T-helper 2 cell (primary cell): ENCODE measurements around the gene CRYZL1.
"Not testable (repeated sequence)": the region's sequence is repeated elsewhere in the genome, so short reads cannot be mapped to it uniquely, and the experiment has no call there.

Experiments
- DNase-seq, 5 experiments: peaks; one replicate each; pipeline versions ENCODE4 v3.0.0 to v3.0.0-alpha.2; 2012 to 2022
- total RNA-seq, 2 donors: gene quantifications; one replicate each; lab custom pipeline; 2026; lab: John Stamatoyannopoulos, UW

The CRYZL1 gene
- 5.9 to 24.3 reads per million in 2 donors for total RNA-seq

- DNase-seq = peak; percentile 98 to 100 (median 100)
Measured at GRCh38 chr21:33641352-33642026, at the start of gene CRYZL1. Gene CRYZL1 (minus strand): TSS chr21:33641741. CDS start chr21:33631551, 10,190 bp downstream.

- DNase-seq = no peak
Measured at GRCh38 chr21:33690874-33691273, 49.3 kb upstream of the CRYZL1 start.

GRCh38 chr21:33688353-33688752 is 46.8 kb upstream of the CRYZL1 start:
- DNase-seq = no peak

- no peak for DNase-seq
Measured at GRCh38 chr21:33687634-33688033, 46.1 kb upstream of the CRYZL1 start.

GRCh38 chr21:33686386-33686785 is 44.8 kb upstream of the CRYZL1 start:
- no peak for DNase-seq

- DNase-seq = no peak
Measured at GRCh38 chr21:33685613-33686197, 44.2 kb upstream of the CRYZL1 start.

GRCh38 chr21:33684923-33685560 is 43.5 kb upstream of the CRYZL1 start:
- no peak for DNase-seq

- DNase-seq = no peak
Measured at GRCh38 chr21:33684068-33684467, 42.5 kb upstream of the CRYZL1 start.

- DNase-seq = no peak
Measured at GRCh38 chr21:33682992-33683627, 41.6 kb upstream of the CRYZL1 start.

DNA sequence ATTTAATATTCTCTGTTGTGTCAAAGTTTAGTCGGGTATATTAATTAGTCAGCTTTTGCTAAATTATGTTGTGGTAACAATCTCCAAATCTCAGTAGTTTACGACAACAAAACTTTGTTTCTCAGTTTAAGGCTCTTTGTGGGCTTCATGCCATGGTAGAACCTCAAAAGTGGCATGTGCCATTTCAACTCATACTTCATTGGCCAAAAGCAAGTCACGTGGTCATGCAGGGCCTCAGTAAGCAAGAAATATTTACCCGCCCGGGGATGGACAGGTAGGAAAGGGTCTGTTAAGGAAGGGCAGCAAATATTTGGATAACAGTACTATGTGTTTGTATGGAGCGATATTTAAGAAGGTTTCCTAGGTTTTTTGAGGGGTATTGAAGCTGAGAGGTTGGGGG is 39.3 kb upstream of the CRYZL1 start:
- no peak for DNase-seq

- DNase-seq = no peak
Measured at GRCh38 chr21:33677450-33677849, 35.9 kb upstream of the CRYZL1 start.

DNA sequence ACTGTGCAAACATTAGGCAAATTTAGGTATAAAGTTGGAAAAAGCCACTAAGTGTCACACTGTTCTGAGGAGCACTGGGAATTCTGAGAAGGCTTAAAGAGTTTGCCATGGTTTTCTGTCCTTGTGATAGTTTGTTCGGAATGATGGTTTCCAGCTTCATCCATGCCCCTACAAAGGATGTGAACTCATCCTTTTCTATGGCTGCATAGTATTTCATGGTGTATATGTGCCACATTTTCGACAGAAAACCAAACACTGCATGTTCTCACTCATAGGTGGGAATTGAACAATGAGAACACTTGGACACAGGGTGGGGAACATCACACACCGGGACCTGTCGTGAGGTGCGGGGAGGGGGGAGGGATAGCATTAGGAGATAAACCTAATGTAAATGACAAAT is 35.1 kb upstream of the CRYZL1 start:
- DNase-seq = not testable (repeated sequence)

- no peak for DNase-seq
Measured at GRCh38 chr21:33674226-33674625, 32.7 kb upstream of the CRYZL1 start.

DNA sequence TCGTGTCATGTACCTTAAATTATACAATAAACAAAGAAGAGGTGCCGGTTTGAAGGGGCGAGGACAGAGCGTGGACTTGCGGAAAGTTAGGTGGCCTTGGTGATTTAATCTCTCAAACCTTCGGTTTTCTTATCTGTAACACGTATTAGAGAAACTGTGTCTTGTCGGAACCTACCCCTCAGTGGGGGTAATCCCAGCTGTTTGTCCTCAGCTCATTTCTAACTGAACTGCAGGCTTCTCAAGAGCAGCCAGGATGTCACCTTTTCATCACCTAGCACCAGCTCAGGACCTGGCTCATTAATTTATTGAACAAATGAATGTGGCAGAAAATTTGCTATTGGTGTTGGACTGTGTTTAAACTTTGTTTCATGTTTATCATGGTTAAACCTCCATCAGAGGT is 31.9 kb upstream of the CRYZL1 start:
- DNase-seq = no peak

- no peak for DNase-seq
Measured at GRCh38 chr21:33670076-33670978, 28.8 kb upstream of the CRYZL1 start.

DNA sequence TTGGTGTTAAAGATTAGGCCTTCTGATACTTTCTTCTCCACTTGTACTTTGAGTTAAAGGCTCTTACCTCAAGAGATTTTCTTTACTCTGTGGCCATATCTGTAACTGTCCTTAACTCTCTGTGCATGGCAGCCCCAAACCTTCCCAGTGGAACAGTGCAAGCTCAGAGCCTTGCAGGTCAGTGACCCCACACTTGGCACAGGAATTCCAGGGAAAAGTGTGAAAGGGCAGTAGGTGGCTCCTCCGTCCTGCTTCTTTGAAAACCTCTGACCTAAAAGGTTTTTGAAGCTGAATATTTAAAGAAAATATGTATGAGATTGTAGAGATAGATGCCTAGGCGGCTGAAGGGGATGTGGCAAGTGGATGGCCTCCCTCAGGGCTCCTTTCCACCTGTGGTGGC is 27.1 kb upstream of the CRYZL1 start:
- DNase-seq = no peak

GRCh38 chr21:33668180-33668579 is 26.6 kb upstream of the CRYZL1 start:
- DNase-seq = no peak

- DNase-seq = no peak
Measured at GRCh38 chr21:33667636-33668035, 26.1 kb upstream of the CRYZL1 start.

- DNase-seq = no peak
Measured at GRCh38 chr21:33666153-33666552, 24.6 kb upstream of the CRYZL1 start.

- DNase-seq = no peak
Measured at GRCh38 chr21:33664135-33664534, 22.6 kb upstream of the CRYZL1 start.

- DNase-seq = no peak
Measured at GRCh38 chr21:33663241-33663640, 21.7 kb upstream of the CRYZL1 start.

DNA sequence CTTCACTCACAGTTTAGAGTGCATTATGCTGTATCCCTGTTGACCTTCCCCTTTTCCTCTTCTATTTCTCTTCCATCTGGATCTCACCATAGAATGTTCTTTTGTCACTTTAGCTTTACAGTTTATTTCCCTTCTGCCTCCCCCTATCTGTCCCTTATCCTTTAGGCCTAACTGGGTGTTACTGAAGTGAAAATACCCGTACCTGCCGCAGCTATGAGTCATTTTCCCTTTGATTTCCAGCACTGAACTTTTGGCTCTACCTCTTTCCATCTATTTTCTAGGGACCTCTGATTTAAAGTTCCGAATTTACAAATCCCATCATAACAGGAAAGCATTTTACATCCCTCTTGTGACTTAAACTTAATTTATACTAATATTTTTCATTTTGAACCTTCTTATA is 20.5 kb upstream of the CRYZL1 start:
- no peak for DNase-seq

GRCh38 chr21:33661146-33661545 is 19.6 kb upstream of the CRYZL1 start:
- DNase-seq = no peak
